Activated CD8-positive, alpha-beta memory T cell treated with anti-CD3 and anti-CD28 coated beads, Interleukin-2, amount 50 U/mL, for 48 hours (primary cell): ENCODE results near the gene PIK3CD.
"Not testable (repeated sequence)": the region's sequence is repeated elsewhere in the genome, so short reads cannot be mapped to it uniquely, and the experiment has no call there.

Experiments used
- DNase-seq: peaks from one replicate; pipeline ENCODE4 v3.0.0-alpha.2; 2020

The PIK3CD gene

DNA sequence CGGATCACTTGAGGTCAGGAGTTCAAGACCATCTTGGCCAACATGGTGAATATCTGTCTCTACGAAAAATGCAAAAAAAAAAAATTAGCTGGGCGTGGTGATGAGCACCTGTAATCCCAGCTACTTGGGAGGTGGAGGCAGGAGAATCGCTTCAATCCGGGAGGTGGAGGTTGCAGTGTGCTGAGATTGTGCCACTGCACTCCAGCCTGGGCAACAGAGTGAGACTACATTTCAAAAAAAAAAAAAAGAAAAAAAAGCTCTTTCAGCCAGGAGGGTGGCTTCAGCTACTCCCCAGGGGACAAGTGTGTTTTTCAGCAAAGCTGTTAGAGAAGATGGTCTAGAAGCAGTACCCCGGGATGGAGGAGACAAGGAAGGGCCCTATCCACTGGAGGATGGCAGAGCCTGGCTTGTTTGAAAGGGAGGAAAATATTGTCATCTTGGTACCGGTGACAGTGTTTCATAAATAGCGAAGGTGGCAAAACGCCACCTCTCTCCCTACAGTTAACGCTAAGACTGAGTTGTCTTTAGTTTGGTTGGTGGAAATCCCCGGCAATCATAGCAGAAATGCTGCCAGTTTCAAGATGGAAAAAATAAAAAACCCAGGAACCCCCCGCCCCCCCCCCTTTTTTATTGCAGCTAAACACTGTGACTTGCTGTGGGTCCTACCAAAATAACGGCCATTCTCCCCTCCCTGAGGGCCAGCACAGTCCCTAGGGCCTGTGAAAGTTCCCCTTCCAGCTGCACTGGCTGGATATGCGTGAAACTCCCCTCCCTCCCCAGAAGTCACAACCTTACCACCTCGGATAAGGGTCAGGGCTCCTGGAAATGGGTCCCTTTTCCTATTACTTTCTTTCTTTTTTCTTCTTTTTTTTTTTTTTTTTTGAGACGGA lies 3.5 kb downstream of the PIK3CD start:
- DNase-seq, result peak; percentile 64

GRCh38 chr1:9655836-9656235 lies 4.3 kb downstream of the PIK3CD start:
- DNase-seq, result no peak

GRCh38 chr1:9657521-9658032 lies 6.0 kb downstream of the PIK3CD start:
- DNase-seq, result no peak

DNA sequence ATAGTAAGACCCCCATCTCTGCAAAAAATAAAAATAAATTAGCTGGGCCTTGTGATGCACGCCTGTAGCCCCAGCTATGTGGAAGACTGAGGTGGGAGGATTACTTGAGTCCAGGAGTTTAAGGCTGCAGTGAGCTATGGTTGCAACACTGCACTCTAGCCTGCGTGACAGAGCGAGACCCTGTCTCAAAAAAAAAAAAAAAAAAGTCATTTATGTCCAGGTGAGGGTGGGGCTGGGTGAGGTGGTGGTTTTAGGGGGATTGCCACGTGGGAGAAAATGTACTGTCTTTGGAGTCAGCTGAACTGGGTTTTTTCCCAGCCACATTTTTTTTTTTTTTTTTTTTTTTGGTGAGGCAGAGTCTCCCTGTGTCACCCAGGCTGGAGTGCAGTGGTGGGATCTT lies 6.7 kb downstream of the PIK3CD start:
- no peak for DNase-seq

- DNase-seq, result no peak
Observed at GRCh38 chr1:9659328-9659727, 7.8 kb downstream of the PIK3CD start.

- no peak for DNase-seq
Observed at GRCh38 chr1:9663257-9663656, 11.7 kb downstream of the PIK3CD start.

DNA sequence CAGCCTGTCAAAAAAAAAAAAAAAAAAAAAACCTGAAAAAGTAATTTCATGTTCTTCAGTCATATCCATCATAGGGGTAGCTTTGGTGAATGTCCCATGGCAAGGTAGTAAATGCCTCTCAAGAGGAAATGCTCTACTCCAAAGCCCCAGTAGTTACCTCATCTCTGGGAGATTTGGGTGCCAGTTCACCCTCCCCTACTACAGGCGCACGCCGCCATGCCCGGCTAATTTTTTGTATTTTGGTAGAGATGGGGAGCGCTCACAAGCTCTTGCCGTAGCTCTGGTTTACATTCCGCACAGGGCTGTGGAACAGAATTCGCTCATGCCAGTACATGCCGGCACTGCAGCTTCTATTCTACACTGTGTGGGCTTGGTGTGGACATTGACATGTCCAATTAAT lies 13.7 kb downstream of the PIK3CD start:
- DNase-seq, result no peak

DNA sequence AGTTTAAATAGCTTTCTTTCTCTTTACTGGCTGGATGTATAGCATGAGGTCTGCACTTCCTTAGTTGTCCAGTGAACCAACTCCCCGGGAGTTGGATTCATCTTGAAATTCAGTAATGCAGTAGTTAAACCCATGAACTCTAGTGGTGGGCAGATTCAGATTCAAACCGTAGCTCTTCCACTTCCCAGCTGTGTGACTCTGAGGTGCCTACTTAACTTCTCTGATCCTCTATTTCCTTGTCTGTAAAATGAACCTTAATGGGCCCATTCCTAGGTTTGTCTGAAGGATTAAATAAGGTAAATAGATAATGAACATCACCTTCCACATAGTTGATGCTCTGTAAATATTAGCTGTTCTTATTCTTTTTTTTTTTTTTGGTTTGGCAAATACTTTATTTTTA lies 16.5 kb downstream of the PIK3CD start:
- no peak for DNase-seq

DNA sequence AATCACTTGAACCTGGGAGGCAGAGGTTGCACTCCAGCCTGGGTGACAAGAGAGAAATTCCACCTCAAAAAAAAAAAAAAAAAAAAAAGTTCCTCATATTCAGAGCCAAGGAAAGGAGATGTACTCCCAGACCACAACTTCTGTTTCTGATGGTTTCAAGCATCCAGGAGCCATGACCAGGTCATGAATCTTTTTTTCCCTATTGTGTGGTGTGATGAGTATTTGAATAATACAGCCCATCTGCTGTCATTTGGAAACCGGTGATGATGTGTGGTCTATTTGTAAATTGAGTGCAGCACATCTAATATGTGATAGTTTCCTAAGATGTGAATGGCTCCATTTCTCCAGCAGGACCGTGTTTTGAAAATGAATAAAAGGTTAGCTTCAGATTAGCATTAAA lies 18.6 kb downstream of the PIK3CD start:
- no peak for DNase-seq

DNA sequence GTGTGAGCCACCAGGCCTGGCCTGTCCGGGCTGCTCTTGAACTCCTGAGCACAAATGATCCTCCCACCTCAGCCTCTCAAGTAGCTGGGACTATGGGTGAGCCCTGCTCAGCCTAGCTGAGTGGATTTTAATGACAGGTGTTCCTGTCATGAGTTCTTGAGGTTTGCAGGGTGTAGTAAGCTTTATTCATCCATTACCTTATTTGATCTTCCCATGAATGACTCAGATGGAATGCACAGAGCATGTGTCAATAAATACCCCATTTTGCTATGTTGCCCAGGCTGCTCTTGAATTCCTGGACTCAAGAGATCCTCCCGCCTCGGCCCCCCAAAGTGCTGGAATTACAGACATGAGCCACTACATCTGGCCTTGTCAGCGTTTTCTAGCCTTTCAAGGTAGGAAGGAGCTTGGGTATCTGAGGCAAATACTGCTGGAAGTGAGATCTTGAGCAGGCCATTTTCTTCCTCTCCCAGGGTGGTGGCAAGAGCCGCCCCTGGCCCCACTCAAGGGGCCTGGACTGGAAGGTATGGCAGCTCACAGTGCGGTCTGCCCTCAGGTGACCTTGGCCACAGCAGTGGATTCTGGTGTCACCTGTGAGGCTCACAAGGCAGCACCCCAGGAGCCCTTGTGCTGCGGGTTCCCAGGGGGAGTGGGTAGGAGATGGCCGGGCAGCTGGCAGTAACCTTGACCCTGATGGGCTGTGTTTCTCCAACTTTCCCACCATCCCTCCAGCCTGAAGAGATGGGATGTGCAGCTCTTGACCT lies 20.0 kb downstream of the PIK3CD start:
- no peak for DNase-seq

DNA sequence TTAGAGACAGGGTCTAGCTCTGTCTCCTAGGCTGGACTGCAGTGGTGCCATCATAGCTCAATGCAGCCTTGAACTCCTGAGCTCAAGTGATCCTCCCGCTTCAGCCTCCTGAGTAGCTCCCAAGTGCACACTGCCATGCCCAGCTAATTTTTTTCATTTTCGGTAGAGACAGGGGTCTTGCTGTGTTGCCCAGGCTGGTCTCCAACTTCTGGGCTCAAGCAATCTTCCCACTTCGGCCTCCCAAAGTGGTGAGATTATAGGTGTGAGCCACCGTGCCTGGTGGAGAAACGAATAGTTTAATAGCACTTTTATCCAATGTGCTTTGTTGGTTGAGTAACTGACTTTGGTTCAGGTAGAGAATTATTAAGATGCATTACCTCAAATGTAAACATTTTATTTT lies 20.9 kb downstream of the PIK3CD start:
- DNase-seq, result no peak

- DNase-seq, result no peak
Observed at GRCh38 chr1:9675393-9675792, 23.9 kb downstream of the PIK3CD start.

DNA sequence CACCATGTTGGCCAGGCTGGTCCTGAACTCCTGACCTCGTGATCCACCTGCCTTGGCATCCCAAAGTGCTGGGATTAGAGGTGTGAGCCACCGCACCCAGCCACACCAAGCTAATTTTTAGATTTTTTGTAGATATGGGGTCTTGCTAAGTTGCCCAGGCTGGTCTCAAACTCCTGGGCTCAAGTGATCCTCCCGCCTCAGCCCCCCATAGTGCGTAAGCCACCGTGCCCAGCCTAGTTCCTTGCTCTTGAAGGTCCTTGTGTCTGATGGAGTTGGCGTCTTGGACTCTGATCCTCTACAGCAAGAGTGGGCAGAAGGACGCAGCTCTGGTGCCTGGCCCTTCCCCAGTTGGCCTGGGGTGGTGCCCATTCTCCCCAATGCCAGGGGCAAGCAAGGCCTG lies 24.6 kb downstream of the PIK3CD start:
- not testable (repeated sequence) for DNase-seq

DNA sequence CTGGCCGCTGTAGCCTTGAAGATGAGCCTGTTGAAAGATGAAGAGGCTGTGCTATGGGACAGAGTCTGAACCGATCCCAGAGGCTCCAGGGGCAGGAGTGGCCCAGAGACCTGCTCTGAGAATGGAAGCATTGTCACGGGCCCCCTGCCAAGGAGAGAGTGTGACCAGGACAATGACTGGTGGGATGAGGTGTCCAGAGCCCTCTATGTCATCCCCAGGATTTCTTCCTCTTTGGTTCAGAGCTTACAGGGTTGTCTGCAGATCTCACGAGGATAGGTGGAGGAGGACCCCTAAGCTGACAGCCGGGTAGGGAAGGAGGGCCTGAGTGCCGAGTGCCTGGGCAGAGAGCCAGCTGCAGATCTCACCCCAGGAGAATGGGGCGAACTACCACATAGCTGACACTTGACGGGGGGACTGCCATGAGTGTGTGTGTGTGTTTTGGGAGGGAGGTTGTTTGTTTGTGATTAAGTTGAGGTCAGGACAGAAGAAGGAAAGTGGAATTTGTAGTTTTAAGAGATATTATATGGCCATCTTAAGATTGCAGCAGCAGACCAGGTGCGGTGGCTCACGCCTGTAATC lies 25.4 kb downstream of the PIK3CD start:
- DNase-seq, result no peak

GRCh38 chr1:9680091-9680490 lies 28.6 kb downstream of the PIK3CD start:
- no peak for DNase-seq

- DNase-seq, result no peak
Observed at GRCh38 chr1:9680828-9681227, 29.3 kb downstream of the PIK3CD start.

GRCh38 chr1:9684801-9685200 lies 33.3 kb downstream of the PIK3CD start:
- no peak for DNase-seq

DNA sequence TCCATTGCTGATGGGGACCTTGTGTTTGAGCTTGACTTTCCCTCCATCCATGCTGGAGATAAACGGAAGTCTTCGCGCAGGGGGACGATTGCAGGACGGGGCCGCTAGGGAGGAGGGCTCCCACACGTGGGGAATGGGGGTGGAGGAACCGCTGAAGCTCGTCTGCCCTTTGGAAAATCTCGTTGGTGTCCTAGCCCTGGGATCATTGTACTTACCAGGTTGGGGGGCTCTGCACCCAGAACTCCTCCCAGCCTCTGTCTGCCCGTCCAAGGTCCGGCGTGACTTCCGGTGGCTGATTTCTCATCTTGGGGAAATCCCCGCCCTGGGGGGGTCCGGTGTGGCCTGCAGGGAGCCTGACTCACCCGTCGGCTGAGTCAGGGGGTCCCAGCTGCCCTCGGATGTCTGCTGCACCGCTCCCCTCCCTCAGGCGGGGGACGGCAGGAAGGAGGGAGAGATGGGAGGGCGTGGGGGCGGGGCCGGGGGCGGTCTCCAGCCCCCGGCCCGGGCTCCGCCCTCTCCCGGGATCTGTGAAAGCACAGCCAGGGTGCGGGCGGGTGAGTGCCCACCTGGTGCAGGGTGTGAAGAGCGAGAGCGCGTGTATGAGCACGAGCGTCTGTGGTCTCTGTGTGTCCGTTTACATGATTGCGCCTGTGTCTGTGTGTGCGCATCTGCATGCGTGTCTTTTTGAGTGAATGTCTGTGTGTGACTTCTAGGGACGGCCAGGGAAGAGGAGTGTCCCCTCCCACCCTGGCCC lies 35.8 kb downstream of the PIK3CD start:
- DNase-seq, result peak; percentile 84

DNA sequence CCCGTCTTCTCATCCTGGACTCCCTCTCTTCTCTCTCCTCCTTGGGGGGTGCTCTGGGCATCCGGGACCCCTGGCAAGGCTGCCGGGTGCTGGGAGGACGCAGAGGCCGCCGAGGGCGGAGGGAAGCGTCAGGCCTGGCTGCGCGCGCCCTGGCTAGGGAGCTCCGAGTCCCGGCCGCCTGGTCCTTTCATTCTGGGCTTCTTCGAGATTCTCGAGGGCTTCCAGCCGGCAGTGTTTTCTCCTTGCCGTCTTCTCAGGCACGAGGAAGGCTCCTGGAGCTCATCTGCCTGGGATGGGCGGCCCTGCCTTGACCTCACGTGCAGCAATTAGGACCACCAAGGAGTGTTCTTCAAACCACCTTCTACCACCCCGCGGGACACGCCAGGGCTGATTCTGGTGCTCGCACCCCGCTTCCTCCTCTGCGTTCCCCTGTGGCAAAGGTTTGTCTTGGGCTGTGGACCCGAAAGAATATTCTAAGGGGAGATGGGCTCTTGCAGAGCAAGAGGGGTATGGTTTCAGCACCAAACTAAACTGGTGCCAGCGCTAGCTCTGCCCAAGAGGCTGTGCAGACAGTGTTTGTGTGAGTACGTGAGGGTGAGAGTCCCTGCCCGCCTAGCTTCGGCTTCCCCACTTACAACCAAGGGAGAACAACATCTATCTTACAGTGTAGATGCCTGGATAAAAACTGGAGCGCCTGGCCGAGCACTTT lies 36.5 kb downstream of the PIK3CD start:
- peak; percentile 64 for DNase-seq

GRCh38 chr1:9688599-9688998 lies 37.1 kb downstream of the PIK3CD start:
- no peak for DNase-seq

DNA sequence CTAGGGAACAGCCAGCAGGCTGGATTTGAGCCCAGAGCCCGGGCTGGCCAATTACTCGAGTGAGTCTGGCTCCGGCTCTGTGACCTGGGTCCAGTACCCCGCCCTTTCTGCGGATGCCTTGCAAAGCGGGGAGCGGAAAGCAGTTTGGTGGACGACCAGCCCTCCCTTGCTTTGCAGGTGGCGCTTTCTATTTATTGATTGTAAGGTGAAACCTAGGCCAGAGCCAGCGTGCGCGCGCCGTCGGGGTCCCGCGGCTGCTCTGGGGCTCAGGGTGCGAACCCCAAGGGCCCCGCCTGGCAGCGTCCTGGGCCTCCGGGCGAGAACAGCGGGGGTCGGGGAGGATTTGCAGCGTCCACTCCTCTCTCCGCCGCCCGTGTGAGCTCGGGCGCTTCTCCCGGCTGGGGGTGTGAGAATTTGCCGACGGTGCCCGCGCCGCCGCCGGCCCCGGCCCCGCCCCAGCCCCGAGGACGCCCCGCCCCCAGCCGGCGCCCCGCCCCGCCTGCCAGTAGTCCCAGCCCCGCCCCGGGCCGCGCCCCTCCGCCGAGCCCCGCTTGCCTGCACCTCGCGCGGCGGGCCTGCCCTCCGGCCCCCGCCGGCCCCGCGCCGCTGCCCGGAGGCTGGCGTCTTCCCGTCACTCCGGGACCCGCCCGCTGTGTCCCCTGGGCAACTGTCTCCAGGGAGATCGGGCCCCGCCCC lies 37.6 kb downstream of the PIK3CD start:
- DNase-seq, result peak; percentile 94

- DNase-seq, result no peak
Observed at GRCh38 chr1:9689971-9690381, 38.4 kb downstream of the PIK3CD start.
